ENCODE data around the gene MOGAT1. TPM values are rescaled to one million over a fixed set of nuclear protein-coding genes. Genes with fewer than 3 reads are reported as not detected.

MOGAT1 gene
- total RNA-seq, 4 donors from 2014 or later: not detected

DNA sequence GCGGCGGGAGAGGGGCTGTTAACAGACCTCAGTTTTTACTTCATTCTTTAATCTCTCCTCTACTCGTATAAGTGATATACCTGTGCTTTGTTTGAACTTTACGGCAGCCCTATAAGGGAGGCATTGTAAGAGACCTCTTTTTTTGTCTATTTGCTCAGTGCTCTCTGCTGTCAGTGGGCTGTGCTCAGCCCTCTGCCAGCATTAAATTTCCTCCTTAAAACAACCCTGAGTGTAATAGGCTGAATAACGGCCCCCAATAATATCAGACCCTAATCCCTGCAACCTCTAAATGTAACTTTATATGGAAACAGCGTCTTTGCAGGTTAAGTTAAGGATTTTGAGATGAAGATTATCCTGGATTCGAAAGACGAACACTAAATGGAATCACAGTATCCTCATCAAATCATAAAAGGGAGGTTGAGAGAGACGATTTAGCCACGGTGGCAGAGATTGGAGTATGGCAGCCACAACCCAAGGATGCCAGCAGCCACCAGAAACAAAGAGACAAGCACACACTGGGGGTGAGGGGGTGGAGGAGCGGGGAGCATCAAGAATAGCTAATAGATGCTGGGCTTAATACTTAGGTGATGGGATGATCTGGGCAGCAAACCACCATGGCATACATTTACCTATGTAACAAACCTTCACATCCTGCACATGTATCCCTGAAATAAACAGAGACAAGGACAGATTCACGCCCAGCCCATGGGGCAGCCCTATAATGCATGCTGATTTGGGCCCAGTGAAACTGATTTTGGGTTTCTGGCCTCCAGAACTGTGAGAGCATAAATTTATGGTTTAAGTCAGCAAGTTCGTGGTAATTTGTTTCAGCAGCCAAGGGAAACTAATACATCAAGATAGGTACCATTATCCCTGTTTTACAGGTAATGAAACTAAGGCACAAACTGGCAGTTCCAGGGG, 14.7 kb upstream of the MOGAT1 start:
- Histone ChIP-seq H3K36me3 (no peaks in the 10 kb centered on the region), H3K9me3 (no peaks in the 10 kb centered on the region), H3K27me3 (no peaks in the 10 kb centered on the region), H3K4me3 (peak overlapping the region; percentile 86), H3K4me1 (peaks cover 42% of the 10 kb centered on the region), H3K27ac (peak overlapping the region; percentile 95)
- no peak for DNase-seq (ENCODE audit: low spot score in 2 of 2)
- 16% methylated on average over 13 of the region's 13 CpGs for WGBS
- TF ChIP-seq POLR2A (IDR thresholded peaks at IDR 0.05) (no peak), EP300 (IDR thresholded peaks at IDR 0.05) (no peak), POLR2AphosphoS5 (IDR thresholded peaks at IDR 0.05) (no peak)
- TF ChIP-seq, protein P1, sequence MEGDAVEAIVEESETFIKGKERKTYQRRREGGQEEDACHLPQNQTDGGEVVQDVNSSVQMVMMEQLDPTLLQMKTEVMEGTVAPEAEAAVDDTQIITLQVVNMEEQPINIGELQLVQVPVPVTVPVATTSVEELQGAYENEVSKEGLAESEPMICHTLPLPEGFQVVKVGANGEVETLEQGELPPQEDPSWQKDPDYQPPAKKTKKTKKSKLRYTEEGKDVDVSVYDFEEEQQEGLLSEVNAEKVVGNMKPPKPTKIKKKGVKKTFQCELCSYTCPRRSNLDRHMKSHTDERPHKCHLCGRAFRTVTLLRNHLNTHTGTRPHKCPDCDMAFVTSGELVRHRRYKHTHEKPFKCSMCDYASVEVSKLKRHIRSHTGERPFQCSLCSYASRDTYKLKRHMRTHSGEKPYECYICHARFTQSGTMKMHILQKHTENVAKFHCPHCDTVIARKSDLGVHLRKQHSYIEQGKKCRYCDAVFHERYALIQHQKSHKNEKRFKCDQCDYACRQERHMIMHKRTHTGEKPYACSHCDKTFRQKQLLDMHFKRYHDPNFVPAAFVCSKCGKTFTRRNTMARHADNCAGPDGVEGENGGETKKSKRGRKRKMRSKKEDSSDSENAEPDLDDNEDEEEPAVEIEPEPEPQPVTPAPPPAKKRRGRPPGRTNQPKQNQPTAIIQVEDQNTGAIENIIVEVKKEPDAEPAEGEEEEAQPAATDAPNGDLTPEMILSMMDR (IDR thresholded peaks at IDR 0.05): no peak

DNA sequence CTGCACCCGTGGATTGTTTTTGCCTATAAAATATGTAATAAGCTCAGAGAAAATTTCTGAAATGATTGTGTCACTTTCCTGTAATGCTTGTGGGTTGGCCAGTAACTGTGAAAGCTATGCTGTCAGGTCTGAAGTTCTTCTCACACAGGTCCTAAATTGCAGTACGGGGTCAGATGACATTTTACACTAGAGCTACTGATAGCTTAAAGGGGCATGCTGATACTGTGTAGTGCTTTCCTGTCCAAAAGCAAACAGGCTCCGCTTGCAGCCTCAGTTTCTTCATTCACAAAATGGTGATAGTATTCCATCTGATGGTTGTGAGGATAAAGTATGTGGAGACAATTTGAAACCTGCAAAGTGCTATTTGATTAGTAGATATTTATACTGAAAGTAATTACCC, 8.0 kb upstream of the MOGAT1 start:
- WGBS: 80% methylated on average over 3 of the region's 3 CpGs
- TF ChIP-seq POLR2A (IDR thresholded peaks at IDR 0.05): no peak
- TF ChIP-seq, protein P1 (IDR thresholded peaks at IDR 0.05): no peak
- TF ChIP-seq POLR2AphosphoS5 (IDR thresholded peaks at IDR 0.05): no peak
- no peak for TF ChIP-seq EP300 (IDR thresholded peaks at IDR 0.05)

DNA sequence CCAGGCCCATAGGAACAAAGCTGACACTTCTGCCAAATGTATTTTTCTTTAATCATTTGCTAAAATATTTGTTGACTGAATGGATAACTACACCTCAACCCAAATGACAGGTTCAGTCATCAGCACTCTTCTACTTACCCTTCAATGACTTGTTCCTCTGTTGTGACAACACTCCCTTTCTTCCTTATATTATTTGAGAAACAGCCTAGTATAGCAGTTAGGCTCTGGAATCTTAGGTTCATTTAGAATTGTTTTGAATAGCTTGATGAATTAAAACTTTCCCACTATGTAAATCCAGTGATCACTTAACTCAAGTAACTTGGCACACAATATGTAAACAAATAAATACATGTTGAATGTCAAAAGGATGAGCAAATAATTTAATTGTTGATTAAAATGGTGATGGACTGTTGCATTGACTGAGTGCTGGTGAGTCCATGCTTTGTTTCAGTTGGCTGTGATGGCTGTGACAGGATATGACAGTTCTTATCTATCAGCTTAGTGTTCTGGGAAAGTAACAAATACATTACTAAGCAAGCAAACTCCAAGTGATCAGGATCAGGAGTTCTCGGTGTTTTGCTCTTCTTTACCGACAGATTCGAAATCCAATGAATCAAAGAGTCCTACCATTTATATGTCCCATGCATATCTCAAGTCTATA, 2.8 kb upstream of the MOGAT1 start:
- no peak overlapping the region for H3K4me3 ChIP-seq
- no peaks in the 10 kb centered on the region for H3K36me3 ChIP-seq
- WGBS: 96% methylated on average over 3 of the region's 3 CpGs
- H3K4me1 ChIP-seq: peaks cover 14% of the 10 kb centered on the region
- no peak for DNase-seq (ENCODE audit: low spot score in 2 of 2)
- TF ChIP-seq POLR2A (IDR thresholded peaks at IDR 0.05) (no peak), EP300 (IDR thresholded peaks at IDR 0.05) (no peak), POLR2AphosphoS5 (IDR thresholded peaks at IDR 0.05) (no peak)
- TF ChIP-seq, protein P1 (IDR thresholded peaks at IDR 0.05): no peak
- no peaks in the 10 kb centered on the region for H3K9me3 ChIP-seq
- H3K27ac ChIP-seq: no peak overlapping the region
- peaks cover 25% of the 10 kb centered on the region for H3K27me3 ChIP-seq

More for the DNA sequence above, 8.0 kb upstream of the MOGAT1 start:
- DNase-seq (ENCODE audit: low spot score in 2 of 2): no peak
- Histone ChIP-seq H3K4me3 (no peak overlapping the region), H3K9me3 (no peaks in the 10 kb centered on the region), H3K27me3 (no peaks in the 10 kb centered on the region), H3K36me3 (no peaks in the 10 kb centered on the region), H3K27ac (no peak overlapping the region), H3K4me1 (no peaks in the 10 kb centered on the region)

DNA sequence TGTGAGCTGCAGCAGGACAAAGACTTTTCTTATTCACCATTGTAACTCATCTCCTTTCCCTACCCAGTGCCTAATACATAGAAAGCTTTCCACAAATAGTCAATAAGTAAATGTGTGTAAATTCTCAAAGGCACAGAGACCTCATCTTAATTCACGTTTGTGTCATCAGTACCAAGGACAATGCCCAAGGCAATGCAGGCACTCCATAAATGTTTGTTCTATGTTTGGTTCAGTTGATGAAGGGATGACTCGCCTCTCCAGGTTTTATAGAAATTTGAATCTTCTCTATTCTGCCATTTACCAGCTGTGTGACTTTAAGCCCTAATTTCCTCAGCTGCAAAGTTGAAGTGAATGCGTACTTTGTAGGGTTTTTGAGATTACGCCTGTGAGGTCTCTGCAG, 2.1 kb upstream of the MOGAT1 start:
- H3K9me3 ChIP-seq: no peaks in the 10 kb centered on the region
- 72% methylated on average over 4 of the region's 4 CpGs for WGBS
- H3K4me1 ChIP-seq: peaks cover 14% of the 10 kb centered on the region
- no peak overlapping the region for H3K4me3 ChIP-seq
- no peak for DNase-seq (ENCODE audit: low spot score in 2 of 2)
- H3K36me3 ChIP-seq: no peaks in the 10 kb centered on the region
- peaks cover 25% of the 10 kb centered on the region for H3K27me3 ChIP-seq
- TF ChIP-seq POLR2A (IDR thresholded peaks at IDR 0.05) (no peak), POLR2AphosphoS5 (IDR thresholded peaks at IDR 0.05) (no peak), EP300 (IDR thresholded peaks at IDR 0.05) (no peak)
- TF ChIP-seq, protein P1 (IDR thresholded peaks at IDR 0.05): no peak
- H3K27ac ChIP-seq: no peak overlapping the region
